GM12865 (cell line): ENCODE results near the gene COPE.
"Not testable (repeated sequence)": the region's sequence is repeated elsewhere in the genome, so short reads cannot be mapped to it uniquely, and the experiment has no call there.

Experiments
- DNase-seq: peaks from one replicate; pipeline ENCODE4 v3.0.0; 2010; ENCODE audit warnings: low read depth
- H3K4me3 ChIP-seq: 2 replicates; pipeline ENCODE4 v1.5.1; 2011; ENCODE audit warnings: mild to moderate bottlenecking, low read depth, low read length, control low read depth
- TF ChIP-seq, protein P1 (sequence below): IDR thresholded peaks from 2 replicates; pipeline ENCODE4 v1.5.1; 2011; ENCODE audit warnings: low read length, control low read depth, low read depth, inconsistent platforms; ENCODE audit not compliant: insufficient read depth; ENCODE audit errors: missing control alignments

COPE gene

DNA sequence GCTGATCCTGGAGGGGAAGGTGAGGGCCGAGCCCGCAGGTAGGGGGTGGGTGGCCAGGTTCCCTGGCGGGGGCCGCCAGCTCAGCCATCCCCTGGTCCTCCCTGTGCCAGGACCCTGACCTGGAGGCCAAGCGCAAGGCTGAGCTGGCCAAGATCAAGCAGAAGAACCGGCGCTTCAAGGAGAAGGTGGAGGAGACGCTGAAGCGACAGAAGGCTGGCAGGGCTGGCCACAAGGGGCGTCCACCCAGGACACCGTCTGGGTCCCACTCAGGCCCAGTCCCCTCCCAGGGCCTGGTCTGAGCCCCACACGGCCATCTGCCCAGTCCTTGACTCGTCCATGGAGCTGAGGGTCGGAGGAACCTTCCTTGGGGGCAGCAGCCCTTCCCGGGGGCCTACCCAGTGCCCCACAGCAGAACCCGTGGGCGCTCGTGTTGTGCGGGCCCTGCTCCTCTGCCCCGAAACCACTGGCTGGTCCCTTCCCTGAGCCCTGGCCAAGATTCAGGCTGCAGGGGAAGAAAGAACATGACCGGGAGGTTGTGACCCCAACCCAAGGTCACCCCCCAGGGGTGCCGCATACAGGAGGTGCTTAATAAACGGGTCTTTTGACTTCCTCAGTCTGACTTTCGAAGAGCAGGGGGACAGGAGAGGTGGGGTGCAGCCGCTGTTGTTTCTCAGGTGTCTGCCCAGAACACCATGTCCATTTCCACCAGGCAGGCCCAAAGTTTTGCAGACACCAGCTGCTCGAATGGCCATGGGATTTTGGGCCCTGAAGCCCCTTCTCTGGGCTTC is 9.0 kb upstream of the COPE start:
- TF ChIP-seq, protein P1, sequence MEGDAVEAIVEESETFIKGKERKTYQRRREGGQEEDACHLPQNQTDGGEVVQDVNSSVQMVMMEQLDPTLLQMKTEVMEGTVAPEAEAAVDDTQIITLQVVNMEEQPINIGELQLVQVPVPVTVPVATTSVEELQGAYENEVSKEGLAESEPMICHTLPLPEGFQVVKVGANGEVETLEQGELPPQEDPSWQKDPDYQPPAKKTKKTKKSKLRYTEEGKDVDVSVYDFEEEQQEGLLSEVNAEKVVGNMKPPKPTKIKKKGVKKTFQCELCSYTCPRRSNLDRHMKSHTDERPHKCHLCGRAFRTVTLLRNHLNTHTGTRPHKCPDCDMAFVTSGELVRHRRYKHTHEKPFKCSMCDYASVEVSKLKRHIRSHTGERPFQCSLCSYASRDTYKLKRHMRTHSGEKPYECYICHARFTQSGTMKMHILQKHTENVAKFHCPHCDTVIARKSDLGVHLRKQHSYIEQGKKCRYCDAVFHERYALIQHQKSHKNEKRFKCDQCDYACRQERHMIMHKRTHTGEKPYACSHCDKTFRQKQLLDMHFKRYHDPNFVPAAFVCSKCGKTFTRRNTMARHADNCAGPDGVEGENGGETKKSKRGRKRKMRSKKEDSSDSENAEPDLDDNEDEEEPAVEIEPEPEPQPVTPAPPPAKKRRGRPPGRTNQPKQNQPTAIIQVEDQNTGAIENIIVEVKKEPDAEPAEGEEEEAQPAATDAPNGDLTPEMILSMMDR = no peak
- no peak for DNase-seq
- no peak overlapping the region for H3K4me3 ChIP-seq

DNA sequence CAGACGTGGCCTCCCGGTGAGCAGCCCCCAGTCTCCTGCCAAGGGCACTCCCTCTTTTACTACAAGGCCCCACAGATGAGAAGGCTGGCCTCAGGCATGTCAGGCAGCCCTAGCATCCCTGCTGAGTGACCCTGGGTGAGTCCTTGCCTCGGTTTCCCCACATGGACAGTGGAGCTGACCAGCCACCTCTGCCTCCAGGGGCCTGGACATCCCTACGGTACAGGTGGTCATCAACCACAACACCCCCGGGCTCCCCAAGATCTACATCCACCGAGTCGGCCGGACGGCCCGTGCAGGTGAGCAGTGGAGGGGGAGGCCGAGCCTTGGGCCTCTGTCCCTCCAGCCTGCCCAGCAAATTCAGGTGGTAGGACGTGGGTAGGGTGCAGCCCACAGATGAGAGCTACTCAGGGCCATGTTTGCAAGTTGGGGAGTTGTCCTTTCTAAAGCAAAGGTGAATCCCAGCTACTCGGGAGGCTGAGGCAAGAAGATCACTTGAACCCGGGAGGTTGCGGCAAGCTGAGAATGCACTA is 5.6 kb upstream of the COPE start:
- H3K4me3 ChIP-seq = no peak overlapping the region
- no peak for DNase-seq

DNA sequence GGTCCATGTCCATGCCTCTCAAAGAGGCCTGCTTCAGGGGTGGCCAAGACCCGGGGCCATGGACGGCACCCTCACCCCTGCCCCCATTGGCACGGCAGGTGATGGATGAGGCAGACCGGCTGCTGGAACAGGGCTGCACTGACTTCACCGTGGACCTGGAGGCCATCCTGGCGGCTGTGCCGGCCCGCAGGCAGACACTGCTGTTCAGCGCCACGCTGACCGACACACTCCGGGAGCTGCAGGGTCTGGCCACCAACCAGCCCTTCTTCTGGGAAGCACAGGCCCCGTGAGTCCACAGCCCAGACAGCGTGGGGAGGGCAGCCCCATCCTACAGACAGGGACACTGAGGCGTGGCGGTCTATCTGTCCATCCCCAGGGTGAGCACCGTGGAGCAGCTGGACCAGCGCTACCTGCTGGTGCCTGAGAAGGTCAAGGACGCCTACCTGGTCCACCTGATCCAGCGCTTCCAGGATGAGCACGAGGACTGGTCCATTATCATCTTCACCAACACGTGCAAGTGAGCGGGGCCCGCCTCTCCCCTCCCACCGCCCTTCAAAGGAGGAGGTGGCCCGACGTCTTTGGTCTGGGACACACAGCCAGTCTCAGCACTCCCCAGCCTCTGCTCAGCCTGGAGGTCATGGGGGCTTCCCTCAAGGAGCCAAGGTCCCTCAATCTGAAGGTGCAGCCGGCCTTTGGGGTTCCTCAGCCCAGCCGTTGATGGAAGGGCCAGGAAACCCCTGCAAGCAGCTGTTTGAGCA is 3.2 kb upstream of the COPE start:
- no peak for DNase-seq
- H3K4me3 ChIP-seq = no peak overlapping the region
- TF ChIP-seq, protein P1 = no peak

More for the DNA sequence above, 5.6 kb upstream of the COPE start:
- TF ChIP-seq, protein P1 = no peak

DNA sequence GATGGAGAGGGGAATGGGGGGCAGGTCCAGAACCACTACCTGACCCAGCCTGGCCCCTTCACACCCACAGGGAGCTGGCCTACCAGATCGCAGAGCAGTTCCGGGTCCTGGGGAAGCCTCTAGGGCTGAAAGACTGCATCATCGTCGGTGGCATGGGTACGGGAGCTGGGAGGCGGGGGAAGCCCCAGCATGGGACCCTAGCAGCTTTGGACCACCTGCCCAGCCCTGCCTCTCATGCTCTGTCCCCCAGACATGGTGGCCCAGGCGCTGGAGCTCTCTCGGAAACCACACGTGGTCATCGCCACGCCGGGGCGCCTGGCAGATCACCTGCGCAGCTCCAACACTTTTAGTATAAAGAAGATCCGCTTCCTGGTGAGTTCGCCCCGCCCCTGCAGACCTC is 2.4 kb upstream of the COPE start:
- TF ChIP-seq, protein P1 = no peak
- no peak for DNase-seq
- H3K4me3 ChIP-seq = no peak overlapping the region

DNA sequence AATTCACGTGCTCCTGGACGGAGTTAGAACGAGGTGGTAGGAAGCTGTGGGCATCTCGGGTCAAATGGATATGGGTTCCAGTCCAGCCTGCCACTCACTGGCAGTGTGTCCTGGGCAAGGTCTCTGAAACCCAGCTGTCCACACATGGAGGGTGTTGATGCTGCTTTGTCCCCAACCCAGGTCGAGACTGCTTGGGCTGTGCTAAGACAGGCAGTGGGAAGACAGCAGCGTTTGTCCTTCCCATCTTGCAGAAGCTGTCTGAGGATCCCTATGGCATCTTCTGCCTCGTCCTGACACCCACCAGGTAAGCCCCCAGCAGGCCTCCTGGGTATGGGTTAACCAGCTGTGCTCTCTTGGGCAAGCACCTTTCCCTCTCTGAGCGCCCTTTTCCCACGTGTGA is 1.2 kb upstream of the COPE start:
- peak overlapping the region; percentile 91 for H3K4me3 ChIP-seq
- DNase-seq = no peak
- TF ChIP-seq, protein P1 = no peak

DNA sequence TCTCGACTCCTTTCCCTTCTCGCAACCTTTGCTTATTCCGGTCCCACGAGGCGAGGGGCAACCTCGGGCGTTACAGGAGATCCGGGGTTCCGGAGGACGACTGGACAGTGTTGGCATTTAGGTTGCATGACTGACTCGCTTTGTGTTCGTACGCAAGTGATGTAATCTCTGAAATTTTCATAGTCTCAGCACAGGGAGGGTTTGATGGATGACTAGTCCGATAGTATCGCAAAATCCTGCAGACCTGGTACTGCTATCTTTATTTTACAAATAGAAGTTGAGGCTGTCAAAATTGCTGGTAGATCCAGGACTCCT is 670 bp upstream of the COPE start:
- TF ChIP-seq, protein P1 = no peak
- H3K4me3 ChIP-seq = peak overlapping the region; percentile 91
- DNase-seq = no peak

DNA sequence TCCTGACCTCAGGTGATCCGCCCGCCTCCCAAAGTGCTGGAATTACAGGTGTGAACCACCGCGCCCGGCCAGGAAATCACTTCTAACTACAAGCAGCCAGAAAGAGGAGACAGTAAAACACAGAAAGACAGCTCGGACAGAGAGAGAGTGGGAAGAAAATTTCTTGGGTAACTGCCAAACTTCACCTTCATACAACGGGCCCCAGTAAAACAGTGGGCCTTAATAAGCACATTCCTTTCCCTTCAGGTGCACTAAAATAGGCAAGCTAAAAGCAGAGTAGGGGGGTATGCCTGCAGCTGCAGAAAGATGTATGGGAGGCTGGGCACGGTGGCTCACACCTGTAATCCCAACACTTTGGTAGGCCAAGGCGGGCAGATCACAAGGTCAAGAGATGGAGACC is 1.6 kb downstream of the COPE start:
- peak overlapping the region; percentile 95; the same call in 1 of the 2 replicates for H3K4me3 ChIP-seq
- DNase-seq = not testable (repeated sequence)
